GM23248 (cell line): ENCODE data around the gene GPHN. TPM values are rescaled to one million over a fixed set of nuclear protein-coding genes. Genes with fewer than 3 reads are reported as not detected.
"Not testable (repeated sequence)": the region's sequence is repeated elsewhere in the genome, so short reads cannot be mapped to it uniquely, and the experiment has no call there.

Experiments used
- DNase-seq: peaks from one replicate; pipeline ENCODE4 v3.0.0-alpha.2; 2015
- H2AFZ ChIP-seq: fragments of 200-600 bp; sonication (generic); 2 replicates; pipeline ENCODE4 v1.6.1; 2016; ENCODE audit warnings: antibody characterized with exemption
- H3F3A ChIP-seq: fragments of 200-600 bp; sonication (generic); 2 replicates; pipeline ENCODE4 v1.6.1; 2016; ENCODE audit warnings: mild to moderate bottlenecking, antibody characterized with exemption, mixed run types; ENCODE audit not compliant: insufficient read depth
- H3K27ac ChIP-seq: fragments of 200-600 bp; sonication (generic); 2 replicates; pipeline ENCODE4 v1.5.1; 2016; ENCODE audit warnings: mild to moderate bottlenecking
- H3K27me3 ChIP-seq: fragments of 200-600 bp; sonication (generic); replicated peaks from 2 replicates; pipeline ENCODE4 v1.6.1; 2016; ENCODE audit warnings: mild to moderate bottlenecking; ENCODE audit not compliant: insufficient read depth
- H3K36me3 ChIP-seq: fragments of 200-600 bp; sonication (generic); 2 replicates; pipeline ENCODE4 v1.6.1; 2016; ENCODE audit warnings: low read depth, mild to moderate bottlenecking
- H3K4me1 ChIP-seq: fragments of 200-600 bp; sonication (generic); 2 replicates; pipeline ENCODE4 v1.6.1; 2016; ENCODE audit warnings: mild to moderate bottlenecking; ENCODE audit not compliant: insufficient read depth
- H3K4me2 ChIP-seq: fragments of 200-600 bp; sonication (generic); one replicate; pipeline ENCODE4 v1.6.1; 2016; ENCODE audit warnings: mild to moderate bottlenecking; ENCODE audit not compliant: unreplicated experiment
- H3K4me3 ChIP-seq: fragments of 200-600 bp; sonication (generic); 2 replicates; pipeline ENCODE4 v1.5.1; 2016; ENCODE audit warnings: mild to moderate bottlenecking
- H3K79me2 ChIP-seq: fragments of 200-600 bp; sonication (generic); 2 replicates; pipeline ENCODE4 v1.6.1; 2016; ENCODE audit warnings: mild to moderate bottlenecking; ENCODE audit not compliant: insufficient read depth
- H3K9ac ChIP-seq: fragments of 200-600 bp; sonication (generic); 2 replicates; pipeline ENCODE4 v1.6.1; 2016; ENCODE audit warnings: mild to moderate bottlenecking
- H3K9me2 ChIP-seq: fragments of 200-600 bp; sonication (generic); 2 replicates; pipeline ENCODE4 v1.6.1; 2016; ENCODE audit warnings: mixed run types, mild to moderate bottlenecking, moderate library complexity; ENCODE audit not compliant: insufficient read depth
- H3K9me3 ChIP-seq: fragments of 200-600 bp; sonication (generic); one replicate; pipeline ENCODE4 v1.6.1; 2017; ENCODE audit warnings: low read depth
- H4K20me1 ChIP-seq: fragments of 200-600 bp; sonication (generic); 2 replicates; pipeline ENCODE4 v1.6.0; 2016; ENCODE audit not compliant: insufficient read depth
- EZH2 ChIP-seq: fragments of 200-600 bp; sonication (generic); IDR thresholded peaks from 2 replicates; pipeline ENCODE4 v1.6.1; 2018; ENCODE audit warnings: antibody characterized with exemption, mild to moderate bottlenecking; ENCODE audit not compliant: insufficient read depth, poor library complexity, severe bottlenecking
- EZH2phosphoT487 ChIP-seq: fragments of 200-600 bp; sonication (generic); IDR thresholded peaks from 2 replicates; pipeline ENCODE4 v1.6.1; 2018; ENCODE audit warnings: antibody characterized with exemption, moderate library complexity, mild to moderate bottlenecking, low read depth; ENCODE audit not compliant: insufficient read depth
- WGBS, 2 experiments: methylation state at CpG; one replicate each; pipeline ENCODE4 v1.1.6; 2015 to 2017; ENCODE audit warnings: low lambda C conversion rate in 2 of 2, low coverage in 1 of 2; ENCODE audit errors: missing lambda C conversion rate in 2 of 2; 5-methylcytosine and 5-hydroxymethylcytosine counted together
- in situ Hi-C: fragments of 300-500 bp; cut with MboI; formaldehyde crosslinking; loops from 2 replicates; pipeline ENCODE4 v1.15.0; 2020
- polyA plus RNA-seq: library from polyadenylated mRNA; unstranded; fragments of >200 nt; fragmentation: Nextera tagmentation; extraction: Ambion mirVana; gene quantifications from 2 replicates; pipeline ENCODE4 v1.2.1, GENCODE V29; 2016
- total RNA-seq: library from RNA; depleted of rRNA; stranded (reverse); fragments of >200 nt; shearing (Covaris generic); gene quantifications from 2 replicates; pipeline ENCODE4 v1.2.3, GENCODE V29; 2014

Gene GPHN
- total and polyA plus RNA-seq, 2 experiments from 2014 or later, result 7.6 to 9.3 TPM

- Histone ChIP-seq H3K27me3 (no peaks in the 10 kb centered on the region), H3K4me1 (no peaks in the 10 kb centered on the region), H3K9me2 (no peaks in the 10 kb centered on the region), H3F3A (no peaks in the 10 kb centered on the region), H3K4me3 (no peak overlapping the region), H3K79me2 (no peaks in the 10 kb centered on the region), H3K4me2 (no peak overlapping the region), H4K20me1 (no peaks in the 10 kb centered on the region), H3K9me3 (no peaks in the 10 kb centered on the region), H3K27ac (no peak overlapping the region), H3K9ac (no peak overlapping the region), H3K36me3 (no peaks in the 10 kb centered on the region), H2AFZ (no peak overlapping the region)
- in situ Hi-C loops, result no loop called here
- 85 to 92% methylated on average over 2 of the region's 2 CpGs for WGBS, 2 experiments
- TF ChIP-seq EZH2 (no peak), EZH2phosphoT487 (no peak)
- no peak for DNase-seq
Observed at GRCh38 chr14:66696326-66696725, 188.4 kb downstream of the GPHN start.

GRCh38 chr14:66698503-66698902, 190.6 kb downstream of the GPHN start:
- Histone ChIP-seq H3K9ac (no peak overlapping the region), H4K20me1 (no peaks in the 10 kb centered on the region), H3K27ac (no peak overlapping the region), H3K9me2 (no peaks in the 10 kb centered on the region), H3F3A (no peaks in the 10 kb centered on the region), H3K4me1 (no peaks in the 10 kb centered on the region), H3K27me3 (no peaks in the 10 kb centered on the region), H2AFZ (no peak overlapping the region), H3K9me3 (no peaks in the 10 kb centered on the region), H3K79me2 (no peaks in the 10 kb centered on the region), H3K4me2 (no peak overlapping the region), H3K4me3 (no peak overlapping the region), H3K36me3 (no peaks in the 10 kb centered on the region)
- no peak for DNase-seq
- no peak for TF ChIP-seq EZH2
- TF ChIP-seq EZH2phosphoT487, result no peak
- 96 to 99% methylated on average over 2 of the region's 2 CpGs for WGBS, 2 experiments
- in situ Hi-C loops, result no loop called here

- in situ Hi-C loops, result no loop called here
Observed at GRCh38 chr14:66701813-66702212, 193.9 kb downstream of the GPHN start.

GRCh38 chr14:66708267-66708666, 200.3 kb downstream of the GPHN start:
- no peak overlapping the region for H3K4me3 ChIP-seq
- H2AFZ ChIP-seq, result no peak overlapping the region
- no peak overlapping the region for H3K9ac ChIP-seq
- no peaks in the 10 kb centered on the region for H4K20me1 ChIP-seq
- no peak overlapping the region for H3K27ac ChIP-seq
- H3K36me3 ChIP-seq, result no peaks in the 10 kb centered on the region
- no peaks in the 10 kb centered on the region for H3K9me2 ChIP-seq
- no peaks in the 10 kb centered on the region for H3K9me3 ChIP-seq
- no peak for DNase-seq
- H3K27me3 ChIP-seq, result no peaks in the 10 kb centered on the region
- peaks cover 9% of the 10 kb centered on the region; the same call in 1 of the 2 replicates for H3K4me1 ChIP-seq
- TF ChIP-seq EZH2phosphoT487, result no peak
- no peak for TF ChIP-seq EZH2
- H3K79me2 ChIP-seq, result no peaks in the 10 kb centered on the region
- H3K4me2 ChIP-seq, result no peak overlapping the region
- in situ Hi-C loops, result no loop called here
- no peaks in the 10 kb centered on the region for H3F3A ChIP-seq

More at GRCh38 chr14:66701813-66702212, 193.9 kb downstream of the GPHN start:
- Histone ChIP-seq H3K79me2 (no peaks in the 10 kb centered on the region), H3K9me2 (no peaks in the 10 kb centered on the region), H3K9ac (no peak overlapping the region), H3K36me3 (no peaks in the 10 kb centered on the region), H3K27ac (no peak overlapping the region), H3K4me1 (no peaks in the 10 kb centered on the region), H3K4me3 (no peak overlapping the region), H3K27me3 (no peaks in the 10 kb centered on the region), H3K4me2 (no peak overlapping the region), H2AFZ (no peak overlapping the region), H3K9me3 (no peaks in the 10 kb centered on the region), H4K20me1 (no peaks in the 10 kb centered on the region), H3F3A (no peaks in the 10 kb centered on the region)
- TF ChIP-seq EZH2phosphoT487 (no peak), EZH2 (no peak)
- no peak for DNase-seq
- 92% methylated on average over 4 of the region's 4 CpGs for WGBS, 2 experiments

GRCh38 chr14:66709291-66709690, 201.3 kb downstream of the GPHN start:
- Histone ChIP-seq H4K20me1 (no peaks in the 10 kb centered on the region), H3K9me2 (no peaks in the 10 kb centered on the region), H3K36me3 (no peaks in the 10 kb centered on the region), H3K9ac (no peak overlapping the region), H3K4me1 (peaks cover 9% of the 10 kb centered on the region; the same call in 1 of the 2 replicates), H2AFZ (no peak overlapping the region), H3K4me3 (no peak overlapping the region), H3K27ac (no peak overlapping the region), H3K9me3 (no peaks in the 10 kb centered on the region), H3K4me2 (no peak overlapping the region), H3K27me3 (no peaks in the 10 kb centered on the region), H3K79me2 (no peaks in the 10 kb centered on the region), H3F3A (no peaks in the 10 kb centered on the region)
- WGBS, 2 experiments, result 90 to 96% methylated on average over 1 of the region's 1 CpG
- in situ Hi-C loops, result no loop called here
- DNase-seq, result peak; percentile 51
- no peak for TF ChIP-seq EZH2

- WGBS, 2 experiments, result 85 to 89% methylated on average over 4 of the region's 4 CpGs
- H3K27ac ChIP-seq, in situ Hi-C loops, H2AFZ ChIP-seq, H3K4me3 ChIP-seq, H3F3A ChIP-seq, H3K36me3 ChIP-seq, H3K9me2 ChIP-seq, H3K4me1 ChIP-seq, H3K9me3 ChIP-seq, DNase-seq, H4K20me1 ChIP-seq, H3K79me2 ChIP-seq, H3K9ac ChIP-seq, H3K4me2 ChIP-seq, H3K27me3 ChIP-seq: not testable (repeated sequence)
Observed at GRCh38 chr14:66714291-66714690, 206.3 kb downstream of the GPHN start.

- H3K4me2 ChIP-seq, H3K9ac ChIP-seq, H3K27ac ChIP-seq, H3K4me3 ChIP-seq, H3F3A ChIP-seq, H3K9me2 ChIP-seq, in situ Hi-C loops, H3K4me1 ChIP-seq, H2AFZ ChIP-seq, DNase-seq, H3K27me3 ChIP-seq, H3K79me2 ChIP-seq, H3K9me3 ChIP-seq, H4K20me1 ChIP-seq, H3K36me3 ChIP-seq: not testable (repeated sequence)
- 58 to 65% methylated on average over 2 of the region's 2 CpGs for WGBS, 2 experiments
Observed at GRCh38 chr14:66715313-66715712, 207.4 kb downstream of the GPHN start.
